Fibroblast of lung (primary cell): ENCODE measurements around the gene C20orf141.

Experiments used
- EZH2 ChIP-seq: IDR thresholded peaks from 2 replicates; pipeline ENCODE4 v1.5.1; 2012; ENCODE audit warnings: low read length, control low read depth, mild to moderate bottlenecking; ENCODE audit errors: missing control alignments
- TF ChIP-seq, protein P1 (sequence below), 2 donors: IDR thresholded peaks in 1 of 2; conservative IDR thresholded peaks in 1 of 2; 1 replicate in 1 of 2; 2 replicates in 1 of 2; pipeline ENCODE4 v1.5.1; 2011 to 2012; ENCODE audit warnings: low read length in 2 of 2, control low read depth in 1 of 2, inconsistent platforms in 1 of 2, low read depth in 1 of 2, mild to moderate bottlenecking in 1 of 2

- no peak for TF ChIP-seq EZH2
- TF ChIP-seq, protein P1, sequence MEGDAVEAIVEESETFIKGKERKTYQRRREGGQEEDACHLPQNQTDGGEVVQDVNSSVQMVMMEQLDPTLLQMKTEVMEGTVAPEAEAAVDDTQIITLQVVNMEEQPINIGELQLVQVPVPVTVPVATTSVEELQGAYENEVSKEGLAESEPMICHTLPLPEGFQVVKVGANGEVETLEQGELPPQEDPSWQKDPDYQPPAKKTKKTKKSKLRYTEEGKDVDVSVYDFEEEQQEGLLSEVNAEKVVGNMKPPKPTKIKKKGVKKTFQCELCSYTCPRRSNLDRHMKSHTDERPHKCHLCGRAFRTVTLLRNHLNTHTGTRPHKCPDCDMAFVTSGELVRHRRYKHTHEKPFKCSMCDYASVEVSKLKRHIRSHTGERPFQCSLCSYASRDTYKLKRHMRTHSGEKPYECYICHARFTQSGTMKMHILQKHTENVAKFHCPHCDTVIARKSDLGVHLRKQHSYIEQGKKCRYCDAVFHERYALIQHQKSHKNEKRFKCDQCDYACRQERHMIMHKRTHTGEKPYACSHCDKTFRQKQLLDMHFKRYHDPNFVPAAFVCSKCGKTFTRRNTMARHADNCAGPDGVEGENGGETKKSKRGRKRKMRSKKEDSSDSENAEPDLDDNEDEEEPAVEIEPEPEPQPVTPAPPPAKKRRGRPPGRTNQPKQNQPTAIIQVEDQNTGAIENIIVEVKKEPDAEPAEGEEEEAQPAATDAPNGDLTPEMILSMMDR (conservative IDR thresholded peaks at IDR 0.05 in 1 of 2, IDR thresholded peaks at IDR 0.05 in 1 of 2; ENCODE audit: low read depth in 1 of 2, low read length in 2 of 2): no peak
Measured at GRCh38 chr20:2826655-2827054, 11.9 kb downstream of the C20orf141 start.
